ENCODE data around the gene HBG1.

HBG1 gene

GRCh38 chr11:5293028-5293427 is 43.4 kb upstream of the HBG1 start:
- no peaks in the 10 kb centered on the region for H3K27me3 ChIP-seq (ENCODE audit: control insufficient read depth in 1 of 2, insufficient read depth in 1 of 2, low read length in 2 of 2)
- no peak overlapping the region for H4K8ac ChIP-seq (ENCODE audit: low read length)
- no peak overlapping the region for H2BK12ac ChIP-seq (ENCODE audit: low read length in 2 of 2)
- no peak overlapping the region for H2AK5ac ChIP-seq (ENCODE audit: low read length, severe bottlenecking)
- H3K9ac ChIP-seq (ENCODE audit: low read length): no peak overlapping the region
- H3K23ac ChIP-seq (ENCODE audit: low read length in 2 of 2): no peak overlapping the region
- H3K79me1 ChIP-seq (replicated peaks; ENCODE audit: low read length, poor library complexity, severe bottlenecking): no peaks in the 10 kb centered on the region
- H3K27ac ChIP-seq (ENCODE audit: low read length, poor library complexity, severe bottlenecking): no peak overlapping the region
- no peak overlapping the region for H3K4ac ChIP-seq (ENCODE audit: low read depth in 1 of 2, low read length in 2 of 2)
- no peaks in the 10 kb centered on the region for H3K36me3 ChIP-seq (ENCODE audit: control insufficient read depth in 1 of 2, insufficient read depth in 2 of 2, low read depth in 1 of 2, low read length in 2 of 2)
- H2AFZ ChIP-seq (ENCODE audit: low read depth, low read length): no peak overlapping the region
- H4K91ac ChIP-seq (ENCODE audit: low read length): no peak overlapping the region
- no peaks in the 10 kb centered on the region for H3K9me3 ChIP-seq (ENCODE audit: control insufficient read depth, low read length)
- WGBS: 96% methylated on average over 8 of the region's 8 CpGs
- no peak overlapping the region for H3K4me3 ChIP-seq (ENCODE audit: insufficient read depth in 1 of 2, low read depth in 1 of 2, low read length in 2 of 2)
- H3K4me2 ChIP-seq (ENCODE audit: low read length, poor library complexity, severe bottlenecking): no peak overlapping the region
- no peak overlapping the region for H3K18ac ChIP-seq (ENCODE audit: low read depth in 1 of 2, low read length in 2 of 2)
- H2BK15ac ChIP-seq (ENCODE audit: low read depth, poor library complexity, severe bottlenecking): no peak overlapping the region
- H2BK120ac ChIP-seq (ENCODE audit: low read depth, low read length): no peak overlapping the region
- H3K4me1 ChIP-seq (ENCODE audit: control insufficient read depth, insufficient read depth, low read depth, low read length): no peaks in the 10 kb centered on the region
- no peak overlapping the region for H2BK5ac ChIP-seq (ENCODE audit: low read depth, low read length, poor library complexity, severe bottlenecking)
- no peak for DNase-seq
- H3K14ac ChIP-seq (ENCODE audit: low read length in 2 of 2): no peak overlapping the region

GRCh38 chr11:5291207-5291838 is 41.7 kb upstream of the HBG1 start:
- no peak overlapping the region for H4K91ac ChIP-seq (ENCODE audit: low read length)
- peak; percentile 57 for DNase-seq
- no peaks in the 10 kb centered on the region for H3K4me1 ChIP-seq (ENCODE audit: control insufficient read depth, insufficient read depth, low read depth, low read length)
- H2AFZ ChIP-seq (ENCODE audit: low read depth, low read length): no peak overlapping the region
- H3K79me1 ChIP-seq (replicated peaks; ENCODE audit: low read length, poor library complexity, severe bottlenecking): no peaks in the 10 kb centered on the region
- no CpG with 5 or more reads among the region's 1 CpG for WGBS
- no peak overlapping the region for H2BK5ac ChIP-seq (ENCODE audit: low read depth, low read length, poor library complexity, severe bottlenecking)
- H3K27ac ChIP-seq (ENCODE audit: low read length, poor library complexity, severe bottlenecking): no peak overlapping the region
- H3K9ac ChIP-seq (ENCODE audit: low read length): no peak overlapping the region
- no peak overlapping the region for H2BK12ac ChIP-seq (ENCODE audit: low read length in 2 of 2)
- H3K4me3 ChIP-seq (ENCODE audit: insufficient read depth in 1 of 2, low read depth in 1 of 2, low read length in 2 of 2): no peak overlapping the region
- no peak overlapping the region for H3K18ac ChIP-seq (ENCODE audit: low read depth in 1 of 2, low read length in 2 of 2)
- H3K4me2 ChIP-seq (ENCODE audit: low read length, poor library complexity, severe bottlenecking): no peak overlapping the region
- H2BK15ac ChIP-seq (ENCODE audit: low read depth, poor library complexity, severe bottlenecking): no peak overlapping the region
- no peak overlapping the region for H2BK120ac ChIP-seq (ENCODE audit: low read depth, low read length)
- H3K9me3 ChIP-seq (ENCODE audit: control insufficient read depth, low read length): no peaks in the 10 kb centered on the region
- H3K27me3 ChIP-seq (ENCODE audit: control insufficient read depth in 1 of 2, insufficient read depth in 1 of 2, low read length in 2 of 2): no peaks in the 10 kb centered on the region
- H3K36me3 ChIP-seq (ENCODE audit: control insufficient read depth in 1 of 2, insufficient read depth in 2 of 2, low read depth in 1 of 2, low read length in 2 of 2): no peaks in the 10 kb centered on the region
- H3K23ac ChIP-seq (ENCODE audit: low read length in 2 of 2): no peak overlapping the region
- H3K4ac ChIP-seq (ENCODE audit: low read depth in 1 of 2, low read length in 2 of 2): no peak overlapping the region
- no peak overlapping the region for H4K8ac ChIP-seq (ENCODE audit: low read length)
- no peak overlapping the region for H2AK5ac ChIP-seq (ENCODE audit: low read length, severe bottlenecking)
- no peak overlapping the region for H3K14ac ChIP-seq (ENCODE audit: low read length in 2 of 2)

GRCh38 chr11:5290106-5290505 is 40.4 kb upstream of the HBG1 start:
- H4K8ac ChIP-seq (ENCODE audit: low read length): no peak overlapping the region
- no peaks in the 10 kb centered on the region for H3K9me3 ChIP-seq (ENCODE audit: control insufficient read depth, low read length)
- H2AFZ ChIP-seq (ENCODE audit: low read depth, low read length): no peak overlapping the region
- DNase-seq: no peak
- H2BK15ac ChIP-seq (ENCODE audit: low read depth, poor library complexity, severe bottlenecking): no peak overlapping the region
- no peak overlapping the region for H3K9ac ChIP-seq (ENCODE audit: low read length)
- WGBS: no CpG with 5 or more reads among the region's 1 CpG
- H3K27ac ChIP-seq (ENCODE audit: low read length, poor library complexity, severe bottlenecking): no peak overlapping the region
- no peak overlapping the region for H3K4me2 ChIP-seq (ENCODE audit: low read length, poor library complexity, severe bottlenecking)
- no peak overlapping the region for H2AK5ac ChIP-seq (ENCODE audit: low read length, severe bottlenecking)
- H3K4me3 ChIP-seq (ENCODE audit: insufficient read depth in 1 of 2, low read depth in 1 of 2, low read length in 2 of 2): no peak overlapping the region
- H2BK5ac ChIP-seq (ENCODE audit: low read depth, low read length, poor library complexity, severe bottlenecking): no peak overlapping the region
- H3K14ac ChIP-seq (ENCODE audit: low read length in 2 of 2): no peak overlapping the region
- H3K79me1 ChIP-seq (replicated peaks; ENCODE audit: low read length, poor library complexity, severe bottlenecking): no peaks in the 10 kb centered on the region
- no peak overlapping the region for H3K4ac ChIP-seq (ENCODE audit: low read depth in 1 of 2, low read length in 2 of 2)
- no peaks in the 10 kb centered on the region for H3K27me3 ChIP-seq (ENCODE audit: control insufficient read depth in 1 of 2, insufficient read depth in 1 of 2, low read length in 2 of 2)
- H3K36me3 ChIP-seq (ENCODE audit: control insufficient read depth in 1 of 2, insufficient read depth in 2 of 2, low read depth in 1 of 2, low read length in 2 of 2): no peaks in the 10 kb centered on the region
- no peak overlapping the region for H3K18ac ChIP-seq (ENCODE audit: low read depth in 1 of 2, low read length in 2 of 2)
- H3K23ac ChIP-seq (ENCODE audit: low read length in 2 of 2): no peak overlapping the region
- no peaks in the 10 kb centered on the region for H3K4me1 ChIP-seq (ENCODE audit: control insufficient read depth, insufficient read depth, low read depth, low read length)
- H2BK12ac ChIP-seq (ENCODE audit: low read length in 2 of 2): no peak overlapping the region
- no peak overlapping the region for H2BK120ac ChIP-seq (ENCODE audit: low read depth, low read length)
- H4K91ac ChIP-seq (ENCODE audit: low read length): no peak overlapping the region

GRCh38 chr11:5289696-5290095 is 40.0 kb upstream of the HBG1 start:
- no peak overlapping the region for H3K4me2 ChIP-seq (ENCODE audit: low read length, poor library complexity, severe bottlenecking)
- no peak overlapping the region for H3K14ac ChIP-seq (ENCODE audit: low read length in 2 of 2)
- no peaks in the 10 kb centered on the region for H3K9me3 ChIP-seq (ENCODE audit: control insufficient read depth, low read length)
- no peak overlapping the region for H2BK120ac ChIP-seq (ENCODE audit: low read depth, low read length)
- no peaks in the 10 kb centered on the region for H3K79me1 ChIP-seq (replicated peaks; ENCODE audit: low read length, poor library complexity, severe bottlenecking)
- no peak overlapping the region for H3K9ac ChIP-seq (ENCODE audit: low read length)
- H2BK12ac ChIP-seq (ENCODE audit: low read length in 2 of 2): no peak overlapping the region
- no peak overlapping the region for H2BK15ac ChIP-seq (ENCODE audit: low read depth, poor library complexity, severe bottlenecking)
- no peaks in the 10 kb centered on the region for H3K36me3 ChIP-seq (ENCODE audit: control insufficient read depth in 1 of 2, insufficient read depth in 2 of 2, low read depth in 1 of 2, low read length in 2 of 2)
- no peak overlapping the region for H3K23ac ChIP-seq (ENCODE audit: low read length in 2 of 2)
- H3K27ac ChIP-seq (ENCODE audit: low read length, poor library complexity, severe bottlenecking): no peak overlapping the region
- H3K4me3 ChIP-seq (ENCODE audit: insufficient read depth in 1 of 2, low read depth in 1 of 2, low read length in 2 of 2): no peak overlapping the region
- H3K4me1 ChIP-seq (ENCODE audit: control insufficient read depth, insufficient read depth, low read depth, low read length): no peaks in the 10 kb centered on the region
- H3K18ac ChIP-seq (ENCODE audit: low read depth in 1 of 2, low read length in 2 of 2): no peak overlapping the region
- H2AK5ac ChIP-seq (ENCODE audit: low read length, severe bottlenecking): no peak overlapping the region
- DNase-seq: no peak
- no peak overlapping the region for H3K4ac ChIP-seq (ENCODE audit: low read depth in 1 of 2, low read length in 2 of 2)
- no peaks in the 10 kb centered on the region for H3K27me3 ChIP-seq (ENCODE audit: control insufficient read depth in 1 of 2, insufficient read depth in 1 of 2, low read length in 2 of 2)
- H4K8ac ChIP-seq (ENCODE audit: low read length): no peak overlapping the region
- no peak overlapping the region for H2BK5ac ChIP-seq (ENCODE audit: low read depth, low read length, poor library complexity, severe bottlenecking)
- H2AFZ ChIP-seq (ENCODE audit: low read depth, low read length): no peak overlapping the region
- H4K91ac ChIP-seq (ENCODE audit: low read length): no peak overlapping the region
